ENCODE measurements around the gene OSMR.

OSMR gene

DNA sequence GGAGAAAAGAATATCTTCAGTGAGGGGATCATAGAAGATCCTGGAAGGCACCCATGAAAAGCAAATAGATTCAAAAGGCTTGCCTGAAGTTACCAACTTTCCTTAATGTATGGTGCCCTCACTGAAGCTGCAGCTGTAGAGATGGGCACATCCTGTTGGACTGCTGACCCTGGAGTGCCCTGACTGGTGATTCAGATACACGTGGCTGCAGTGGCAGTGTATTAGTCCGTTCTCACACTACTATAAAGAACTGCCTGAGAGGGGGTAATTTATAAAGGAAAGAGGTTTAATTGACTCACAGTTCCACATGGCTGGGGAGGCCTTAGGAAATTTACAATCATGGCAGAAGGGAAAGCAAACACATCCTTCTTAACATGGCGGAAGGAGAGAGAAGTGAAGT is 80.3 kb downstream of the OSMR start:
- DNase-seq (ENCODE audit: low read depth), result peak; percentile 15

GRCh38 chr5:38927470-38927869 is 81.7 kb downstream of the OSMR start:
- DNase-seq (ENCODE audit: low read depth), result no peak

GRCh38 chr5:38929838-38930237 is 84.0 kb downstream of the OSMR start:
- DNase-seq (ENCODE audit: low read depth), result no peak

GRCh38 chr5:38931731-38932130 is 85.9 kb downstream of the OSMR start:
- DNase-seq (ENCODE audit: low read depth), result no peak

GRCh38 chr5:38932854-38933408 is 87.1 kb downstream of the OSMR start:
- DNase-seq (ENCODE audit: low read depth), result no peak

DNA sequence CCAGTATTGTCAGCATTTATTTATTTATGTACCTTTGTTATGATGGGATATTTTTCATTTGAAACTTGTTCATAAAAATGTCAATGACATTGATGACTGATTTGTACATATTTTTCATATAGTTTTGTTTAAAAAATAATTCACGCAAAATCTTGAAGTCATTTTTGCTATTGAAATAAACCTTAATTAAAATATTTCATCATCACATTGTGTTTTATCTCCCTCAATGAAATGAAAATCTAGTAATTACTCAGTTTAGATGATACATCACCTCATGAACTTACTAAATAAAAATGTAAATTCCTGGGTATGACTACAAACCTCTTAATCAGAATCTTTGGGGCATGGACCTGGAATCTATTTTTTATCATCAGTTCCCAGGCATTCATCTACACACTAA is 89.6 kb downstream of the OSMR start:
- DNase-seq (ENCODE audit: low read depth), result no peak

DNA sequence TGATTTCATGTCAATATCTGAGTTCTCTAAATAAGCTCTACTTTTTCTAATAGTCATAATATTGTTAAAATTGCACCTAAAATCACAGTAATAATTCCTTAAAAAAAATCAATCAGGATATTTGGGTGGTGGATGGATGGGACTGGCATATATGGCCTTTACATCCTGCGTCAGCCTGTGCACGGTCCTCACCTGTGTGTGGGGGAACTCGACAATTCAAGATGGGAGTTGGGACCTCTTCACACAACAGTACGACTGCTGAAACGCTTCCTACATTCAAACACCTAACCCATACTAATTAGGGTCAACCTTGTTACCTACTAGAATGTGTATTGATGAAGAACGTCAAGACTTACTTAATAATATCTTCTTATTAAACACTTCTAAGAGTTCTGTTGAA is 90.5 kb downstream of the OSMR start:
- DNase-seq (ENCODE audit: low read depth), result no peak

GRCh38 chr5:38938424-38938823 is 92.6 kb downstream of the OSMR start:
- no peak for DNase-seq (ENCODE audit: low read depth)

GRCh38 chr5:38938973-38939372 is 93.2 kb downstream of the OSMR start:
- no peak for DNase-seq (ENCODE audit: low read depth)

DNA sequence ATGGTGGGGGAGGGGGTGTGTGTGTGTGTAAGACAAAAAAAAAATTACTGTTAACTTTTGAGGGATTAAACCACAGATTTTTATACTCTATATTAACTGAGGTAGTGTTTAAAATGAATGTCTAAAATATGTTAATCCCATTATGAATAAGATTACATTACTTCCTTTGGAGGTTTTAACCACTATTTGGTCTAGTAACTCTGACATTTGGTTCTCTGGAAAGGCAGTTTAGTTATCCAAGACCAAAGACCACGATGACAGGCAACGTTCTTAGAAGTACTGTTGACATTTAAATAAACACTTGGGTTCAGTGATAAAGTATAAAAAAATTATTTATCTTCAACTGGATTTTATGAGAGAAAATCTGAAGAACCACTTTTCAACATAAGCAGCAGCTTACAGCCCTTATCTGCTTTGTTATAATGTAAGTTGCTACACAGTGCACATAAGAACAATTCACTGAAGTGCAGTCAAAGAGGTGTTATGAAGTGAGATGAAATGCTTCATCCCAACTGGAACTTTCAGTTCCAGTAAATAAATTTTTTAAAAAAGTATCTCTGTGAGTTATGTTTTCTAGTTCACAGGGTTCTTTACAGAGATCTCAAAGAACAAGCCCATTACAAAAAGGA is 94.5 kb downstream of the OSMR start:
- DNase-seq (ENCODE audit: low read depth), result no peak

DNA sequence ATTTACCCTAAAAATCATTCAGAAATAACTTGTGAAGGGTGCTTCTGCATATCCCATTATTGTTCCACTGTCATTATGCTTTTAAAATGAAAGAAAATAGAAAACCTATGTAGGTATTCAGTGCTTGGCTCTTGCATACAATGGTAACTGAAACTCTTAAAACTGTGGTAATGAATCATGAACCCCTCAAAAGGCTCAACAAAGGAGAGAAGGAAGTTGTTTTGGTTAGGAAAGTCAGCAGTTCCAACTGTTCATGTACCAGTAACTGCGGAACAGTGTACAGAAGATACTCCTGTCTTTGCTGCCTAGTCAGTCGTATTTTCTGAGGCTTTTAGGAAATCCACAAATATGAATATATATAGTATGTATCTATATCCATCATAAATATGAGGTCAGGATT is 96.1 kb downstream of the OSMR start:
- DNase-seq (ENCODE audit: low read depth), result no peak

GRCh38 chr5:38944282-38944681 is 98.5 kb downstream of the OSMR start:
- DNase-seq (ENCODE audit: low read depth), result no peak

GRCh38 chr5:38948501-38948900 is 102.7 kb downstream of the OSMR start:
- no peak for DNase-seq (ENCODE audit: low read depth)

DNA sequence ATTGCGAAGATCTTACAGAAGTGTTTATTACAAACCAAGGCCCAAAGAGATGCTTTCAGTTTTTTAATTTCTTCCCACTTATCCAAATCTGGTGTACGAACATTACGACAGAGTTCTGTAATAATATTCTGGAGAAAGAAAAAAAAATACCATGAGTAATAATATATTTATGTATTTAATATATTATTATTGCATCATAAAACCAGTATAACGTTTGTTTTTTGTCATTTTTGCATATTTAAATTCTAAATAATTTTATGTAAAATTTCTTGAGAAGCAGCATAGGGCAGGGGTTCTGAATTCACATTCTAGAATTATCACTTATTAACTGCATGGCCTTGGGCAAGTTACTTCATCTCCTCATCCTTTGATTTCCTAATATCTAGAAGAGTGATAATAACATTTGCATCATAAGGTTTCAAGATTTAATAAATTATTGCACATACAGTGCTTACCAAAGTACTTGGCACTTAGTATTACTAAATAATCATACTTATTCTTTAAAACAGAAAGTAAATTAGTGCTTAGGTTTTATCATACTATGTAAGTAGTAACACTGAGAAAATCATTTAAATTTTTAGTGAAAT is 107.7 kb downstream of the OSMR start:
- no peak for DNase-seq (ENCODE audit: low read depth)

DNA sequence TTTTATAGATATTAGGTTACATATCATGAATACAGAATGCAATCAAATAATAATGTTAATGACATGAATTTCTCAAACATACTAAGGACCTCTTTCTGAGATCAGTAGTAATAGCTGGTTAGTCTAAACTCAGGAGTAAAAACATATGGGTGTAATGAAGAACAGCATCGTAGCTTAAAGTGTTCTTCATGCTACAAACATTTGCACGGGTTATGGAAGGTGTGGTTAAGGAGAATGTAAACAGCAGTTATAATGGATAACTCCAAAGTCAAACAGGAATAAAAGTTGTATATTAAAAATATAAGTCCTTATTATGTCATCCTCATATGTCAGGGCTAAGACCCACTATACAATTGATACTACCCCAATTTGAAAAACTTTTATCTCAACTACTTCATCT is 115.9 kb downstream of the OSMR start:
- no peak for DNase-seq (ENCODE audit: low read depth)

- DNase-seq (ENCODE audit: low read depth), result no peak
Measured at GRCh38 chr5:38968665-38969064, 122.9 kb downstream of the OSMR start.

DNA sequence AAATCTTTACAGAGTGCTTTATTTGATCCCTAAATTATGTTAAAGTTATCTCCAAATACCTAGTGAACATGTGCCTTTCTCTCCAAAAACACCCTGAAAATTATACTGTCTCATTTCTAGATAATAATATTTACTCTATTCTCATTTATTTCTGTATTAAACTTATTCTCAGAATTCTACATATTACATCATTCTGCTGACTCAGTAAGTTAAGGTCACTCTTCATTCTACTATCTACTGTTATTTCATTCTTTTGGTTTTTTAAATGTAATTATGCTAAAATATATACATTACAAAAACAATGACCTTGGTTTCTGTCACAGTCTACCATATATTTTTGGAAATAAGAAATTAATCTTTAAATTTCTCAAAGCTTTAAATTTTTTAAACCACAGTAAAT is 132.2 kb downstream of the OSMR start:
- no peak for DNase-seq (ENCODE audit: low read depth)

DNA sequence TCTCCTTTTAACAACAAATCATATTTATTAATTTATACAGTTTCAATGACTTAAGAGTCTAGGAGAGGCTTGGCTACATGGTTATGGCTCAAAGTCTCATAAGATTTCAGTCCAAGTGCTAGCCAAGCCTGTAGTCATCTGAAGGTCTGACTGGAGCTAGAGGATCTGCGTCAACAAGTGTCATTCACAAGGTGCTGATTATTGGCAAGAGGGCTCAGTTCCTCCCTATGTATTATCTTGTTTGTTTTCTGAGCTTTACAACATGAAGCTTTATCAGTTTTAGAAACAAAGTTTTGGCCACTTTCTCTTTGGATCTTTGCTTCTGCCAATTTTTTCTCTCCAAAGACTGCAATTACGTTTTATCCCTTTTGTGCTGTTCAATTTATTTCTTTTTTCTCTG is 133.7 kb downstream of the OSMR start:
- no peak for DNase-seq (ENCODE audit: low read depth)

Measured in HS-27A (cell line).